A673 (cell line): ENCODE results near the gene SERAC1.
A peak's percentile ranks its signal among the peaks of the same experiment; 100 is the strongest.

Experiments
- CTCF ChIP-seq: fragments of 300-800, 200-600 bp; sonication (generic); conservative IDR thresholded peaks from 2 replicates; pipeline ENCODE4 v1.5.1; 2017; ENCODE audit warnings: low read depth, mild to moderate bottlenecking, antibody characterized with exemption, low read length, moderate library complexity, mixed read lengths
- EZH2 ChIP-seq: fragments of 200-600 bp; sonication (generic); IDR thresholded peaks from 2 replicates; pipeline ENCODE4 v1.6.1; 2017; ENCODE audit warnings: borderline replicate concordance, low read depth, mild to moderate bottlenecking, mixed read lengths, antibody characterized with exemption, low read length; ENCODE audit not compliant: poor library complexity, severe bottlenecking

GRCh38 chr6:158143700-158144099, 24.4 kb downstream of the SERAC1 start:
- peak; percentile 53 for TF ChIP-seq CTCF
- no peak for TF ChIP-seq EZH2
